GM12878 (cell line): ENCODE results near the gene PRSS1.

Source experiments
- ATF3 ChIP-seq: IDR thresholded peaks from 2 replicates; pipeline ENCODE4 v1.6.1; 2011; ENCODE audit warnings: low read depth, mild to moderate bottlenecking, low read length, moderate library complexity, borderline replicate concordance; ENCODE audit errors: extremely low read depth
- BCL3 ChIP-seq: IDR thresholded peaks from 2 replicates; pipeline ENCODE4 v1.6.1; 2011; ENCODE audit warnings: borderline replicate concordance, low read depth, mild to moderate bottlenecking, moderate library complexity, low read length; ENCODE audit not compliant: insufficient read depth, poor library complexity, severe bottlenecking
- CBX3 ChIP-seq: fragments of 200-600 bp; sonication (generic); IDR thresholded peaks from 2 replicates; pipeline ENCODE4 v1.6.1; 2016; ENCODE audit warnings: low read depth, borderline replicate concordance
- CTCF ChIP-seq, 3 experiments: IDR thresholded peaks in 2 of 3; conservative IDR thresholded peaks in 1 of 3; 2 replicates each; pipeline ENCODE4 v1.5.1; 2011; ENCODE audit warnings: low read depth in 3 of 3, low read length in 3 of 3, mild to moderate bottlenecking in 3 of 3, control low read depth in 2 of 3, moderate library complexity in 2 of 3, inconsistent platforms in 1 of 3, mixed read lengths in 1 of 3; ENCODE audit not compliant: control insufficient read depth in 2 of 3, insufficient read depth in 1 of 3; ENCODE audit errors: extremely low read depth in 1 of 3
- ELK1 ChIP-seq: IDR thresholded peaks from 2 replicates; pipeline ENCODE4 v1.6.1; 2012; ENCODE audit warnings: low read depth, low read length, improper control_type of control experiment
- GABPA ChIP-seq: IDR thresholded peaks from 2 replicates; pipeline ENCODE4 v1.6.1; 2014; ENCODE audit warnings: antibody characterized with exemption, low read depth, mild to moderate bottlenecking, inconsistent platforms
- HDAC6 ChIP-seq: fragments of 200-600 bp; sonication (generic); IDR thresholded peaks from one replicate; pipeline ENCODE4 v1.8.0; 2017; ENCODE audit warnings: antibody characterized with exemption; ENCODE audit not compliant: unreplicated experiment
- IRF3 ChIP-seq: fragments of 450-650 bp; IDR thresholded peaks from 2 replicates; pipeline ENCODE4 v1.6.1; 2014; ENCODE audit warnings: mild to moderate bottlenecking
- KAT2A ChIP-seq: conservative IDR thresholded peaks from 2 replicates; pipeline ENCODE4 v1.6.1; 2011; ENCODE audit warnings: low read depth, low read length; ENCODE audit not compliant: control insufficient read depth
- MXI1 ChIP-seq: fragments of 150-350 bp; IDR thresholded peaks from 2 replicates; pipeline ENCODE4 v1.6.1; 2011; ENCODE audit warnings: low read depth, mild to moderate bottlenecking, inconsistent platforms, low read length, improper control_type of control experiment
- POLR2A ChIP-seq: IDR thresholded peaks from 2 replicates; pipeline ENCODE4 v1.6.1; 2011; ENCODE audit warnings: low read depth, mild to moderate bottlenecking, low read length
- POLR2AphosphoS5 ChIP-seq: IDR thresholded peaks from 2 replicates; pipeline ENCODE4 v1.6.1; 2011; ENCODE audit warnings: mild to moderate bottlenecking, low read length, inconsistent platforms
- RAD21 ChIP-seq: IDR thresholded peaks from 2 replicates; pipeline ENCODE4 v1.6.1; 2011; ENCODE audit warnings: mild to moderate bottlenecking, low read depth, low read length, moderate library complexity; ENCODE audit not compliant: insufficient read depth
- ZZZ3 ChIP-seq: IDR thresholded peaks from 2 replicates; pipeline ENCODE4 v1.6.1; 2011; ENCODE audit warnings: low read depth; ENCODE audit not compliant: control insufficient read depth, insufficient read length

- TF ChIP-seq ELK1 = no peak
- TF ChIP-seq ZZZ3 = no peak
- no peak for TF ChIP-seq CBX3
- TF ChIP-seq ATF3 = no peak
- no peak for TF ChIP-seq RAD21
- TF ChIP-seq CTCF (IDR thresholded peaks at IDR 0.05 in 2 of 3, conservative IDR thresholded peaks at IDR 0.05 in 1 of 3; ENCODE audit: control insufficient read depth in 2 of 3, extremely low read depth in 1 of 3, insufficient read depth in 1 of 3, low read depth in 3 of 3, low read length in 3 of 3) = no peak
- TF ChIP-seq GABPA = no peak
- TF ChIP-seq POLR2AphosphoS5 = no peak
- TF ChIP-seq MXI1 = no peak
- no peak for TF ChIP-seq POLR2A
- TF ChIP-seq KAT2A = no peak
- no peak for TF ChIP-seq IRF3
- TF ChIP-seq HDAC6 = no peak
- TF ChIP-seq BCL3 = no peak
Measured at GRCh38 chr7:142788303-142789289, 39.3 kb downstream of the PRSS1 start.
